K562 (cell line): ENCODE results near the gene BSPRY. TPM values are rescaled to one million over a fixed set of nuclear protein-coding genes. Genes with fewer than 3 reads are reported as not detected.

ENCODE experiments used
- ATAC-seq: fragments of 200-7000 bp; cut with Tn5 transposase; 3 replicates; pipeline ENCODE4 v1.9.1; 2020; ENCODE audit warnings: moderate library complexity
- BruUV-seq: library from RNA; stranded (reverse); fragments of 400-500 nt; replicated peaks from 2 replicates; lab custom pipeline; 2021; lab: Mats Ljungman, UMichigan
- CTCF ChIA-PET: fragments of 300-600 bp; formaldehyde crosslinking; extraction: SDS; loops from one replicate; lab custom pipeline; 2021; ENCODE audit warnings: low intra/inter-chr PET ratio; lab: Yijun Ruan, JAX
- POLR2A ChIA-PET: fragments of 300-600, 350-650 bp; sonication (Branson Sonifier 250); formaldehyde crosslinking; extraction: SDS; loops from one replicate; lab custom pipeline; 2021; ENCODE audit warnings: antibody characterized with exemption, inconsistent platforms; lab: Yijun Ruan, JAX
- DNase-seq, 4 experiments: peaks; one replicate each; pipeline versions ENCODE4 v3.0.0 to v3.0.0-alpha.2; 2011 to 2018; ENCODE audit warnings: low spot score in 3 of 4, mixed read lengths in 3 of 4; ENCODE audit errors: extremely low read depth in 1 of 4
- FAIRE-seq: peaks from 2 replicates; lab custom pipeline; 2011; peaks lifted over from hg19 to GRCh38; lab: Jason Lieb, UNC
- H2AFZ ChIP-seq: 2 replicates; pipeline ENCODE4 v1.6.0; 2011; ENCODE audit warnings: low read depth, low read length, control low read depth, inconsistent platforms
- H3K27ac ChIP-seq: fragments of 200-600 bp; 3 replicates; pipeline ENCODE4 v1.8.0; 2011; ENCODE audit warnings: low read depth, mild to moderate bottlenecking, control low read depth, inconsistent platforms, low read length, moderate library complexity, mixed read lengths; ENCODE audit errors: extremely low read depth
- H3K27me3 ChIP-seq, 2 experiments: fragments of 300-600 bp in 1 of 2; 2 replicates in 1 of 2; 3 replicates in 1 of 2; pipeline versions ENCODE4 v1.6.0 to v1.8.0; 2011; ENCODE audit warnings: inconsistent platforms in 2 of 2, low read length in 2 of 2, mild to moderate bottlenecking in 1 of 2, mixed read lengths in 1 of 2, moderate library complexity in 1 of 2; ENCODE audit not compliant: control insufficient read depth in 2 of 2, insufficient read depth in 2 of 2
- H3K36me3 ChIP-seq: fragments of 300-600 bp; 3 replicates; pipeline ENCODE4 v1.8.0; 2011; ENCODE audit warnings: mild to moderate bottlenecking, low read length, inconsistent platforms; ENCODE audit not compliant: control insufficient read depth, insufficient read depth
- H3K4me1 ChIP-seq, 2 experiments: fragments of 200-600 bp in 1 of 2; replicated peaks in 1 of 2; 2 replicates in 1 of 2; 3 replicates in 1 of 2; pipeline versions ENCODE4 v1.5.1 to v1.8.0; 2011; ENCODE audit warnings: inconsistent platforms in 2 of 2, low read length in 2 of 2, mild to moderate bottlenecking in 1 of 2, mixed read lengths in 1 of 2, moderate library complexity in 1 of 2; ENCODE audit not compliant: control insufficient read depth in 2 of 2, insufficient read depth in 2 of 2
- H3K4me2 ChIP-seq: 2 replicates; pipeline ENCODE4 v1.6.1; 2011; ENCODE audit warnings: low read length, control low read depth, inconsistent platforms, mixed read lengths; ENCODE audit not compliant: insufficient read depth
- H3K4me3 ChIP-seq: fragments of 200-600 bp; sonication (generic), shearing (Covaris generic); 2 replicates; pipeline ENCODE4 v1.5.1; 2016; ENCODE audit warnings: control low read depth, inconsistent platforms
- H3K79me2 ChIP-seq: fragments of 200-600 bp; 3 replicates; pipeline ENCODE4 v1.8.0; 2011; ENCODE audit warnings: low read length, inconsistent platforms; ENCODE audit not compliant: control insufficient read depth, insufficient read depth
- H3K9ac ChIP-seq, 2 experiments: 2 replicates each; pipeline versions ENCODE4 v1.6.0 to v1.6.1; 2011; ENCODE audit warnings: low read depth in 2 of 2, low read length in 2 of 2, control low read depth in 1 of 2, inconsistent platforms in 1 of 2, mild to moderate bottlenecking in 1 of 2, mixed read lengths in 1 of 2; ENCODE audit not compliant: insufficient read depth in 1 of 2
- H3K9me1 ChIP-seq: one replicate; pipeline ENCODE4 v1.6.0; 2011; ENCODE audit warnings: inconsistent platforms, mild to moderate bottlenecking, low read length, moderate library complexity; ENCODE audit not compliant: control insufficient read depth, insufficient read depth
- H3K9me3 ChIP-seq: replicated peaks from 2 replicates; pipeline ENCODE4 v1.5.1; 2011; ENCODE audit warnings: low read depth, low read length, inconsistent platforms; ENCODE audit not compliant: control insufficient read depth, insufficient read depth
- H4K20me1 ChIP-seq: replicated peaks from 2 replicates; pipeline ENCODE4 v1.6.1; 2011; ENCODE audit warnings: low read length, inconsistent platforms, mixed read lengths; ENCODE audit not compliant: control insufficient read depth, insufficient read depth
- ASH1L ChIP-seq: fragments of 450-650 bp; IDR thresholded peaks from 2 replicates; pipeline ENCODE4 v1.6.1; 2018; ENCODE audit warnings: borderline replicate concordance, mild to moderate bottlenecking, low read depth; ENCODE audit not compliant: partially characterized antibody
- BDP1 ChIP-seq: IDR thresholded peaks from 3 replicates; pipeline ENCODE4 v1.6.1; 2011; ENCODE audit not compliant: insufficient read length, insufficient read depth
- BHLHE40 ChIP-seq: IDR thresholded peaks from 2 replicates; pipeline ENCODE4 v1.6.1; 2011; ENCODE audit warnings: low read length, improper control_type of control experiment
- DPF2 ChIP-seq: fragments of 450-650 bp; IDR thresholded peaks from 2 replicates; pipeline ENCODE4 v1.6.1; 2016
- ETV1 ChIP-seq: fragments of 450-650 bp; conservative IDR thresholded peaks from 2 replicates; pipeline ENCODE4 v1.6.1; 2016; ENCODE audit warnings: missing genetic modification characterization, control low read depth, low read depth, missing compliant biosample characterization
- FOXK1 ChIP-seq: sonication (generic); formaldehyde crosslinking; IDR thresholded peaks from 2 replicates; pipeline ENCODE4 v1.8.0; 2022; ENCODE audit warnings: missing genetic modification reagents, mild to moderate bottlenecking, borderline replicate concordance
- JUND ChIP-seq, 2 experiments: IDR thresholded peaks; 2 replicates in 1 of 2; 3 replicates in 1 of 2; pipeline ENCODE4 v1.6.1; 2011; ENCODE audit warnings: borderline replicate concordance in 2 of 2, low read depth in 2 of 2, low read length in 2 of 2, improper control_type of control experiment in 1 of 2, missing biosample characterization in 1 of 2, missing genetic modification characterization in 1 of 2, missing genetic modification reagents in 1 of 2
- KAT8 ChIP-seq: fragments of 450-650 bp; IDR thresholded peaks from 2 replicates; pipeline ENCODE4 v1.6.1; 2016; ENCODE audit warnings: low read depth, mild to moderate bottlenecking
- MAFF ChIP-seq: IDR thresholded peaks from 2 replicates; pipeline ENCODE4 v1.6.1; 2012; ENCODE audit warnings: low read length, improper control_type of control experiment
- NR2C1 ChIP-seq, 2 experiments: fragments of 450-650 bp; IDR thresholded peaks; 2 replicates each; pipeline ENCODE4 v1.6.1; 2017; ENCODE audit warnings: mild to moderate bottlenecking in 2 of 2, antibody characterized with exemption in 1 of 2, inconsistent platforms in 1 of 2, missing compliant biosample characterization in 1 of 2, missing genetic modification characterization in 1 of 2
- NR2C2 ChIP-seq, 2 experiments: fragments of 200-800 bp in 1 of 2; sonication (Bioruptor generic) in 1 of 2; sonication (generic) in 1 of 2; formaldehyde crosslinking in 1 of 2; IDR thresholded peaks; 2 replicates each; pipeline versions ENCODE4 v1.6.1 to v1.8.0; 2016 to 2022; ENCODE audit warnings: mild to moderate bottlenecking in 1 of 2, missing compliant biosample characterization in 1 of 2, missing genetic modification characterization in 1 of 2, missing genetic modification reagents in 1 of 2
- RBM25 ChIP-seq: fragments of 200-400 bp; formaldehyde crosslinking; IDR thresholded peaks from 2 replicates; pipeline ENCODE4 v1.6.1; 2018; ENCODE audit warnings: low read length, low read depth, moderate library complexity; ENCODE audit not compliant: severe bottlenecking
- TEAD1 ChIP-seq, 2 experiments: fragments of 450-650 bp in 1 of 2; sonication (generic) in 1 of 2; formaldehyde crosslinking; IDR thresholded peaks; 2 replicates each; pipeline versions ENCODE4 v1.4.0 to v1.8.0; 2020 to 2022; ENCODE audit warnings: mild to moderate bottlenecking in 2 of 2, missing genetic modification reagents in 1 of 2
- ZEB2 ChIP-seq: fragments of 450-650 bp; IDR thresholded peaks from 2 replicates; pipeline ENCODE4 v1.6.1; 2016
- WGBS: fragments of 100-300 bp; shearing (Covaris generic); methylation state at CpG from one replicate; pipeline ENCODE4 v1.1.6; 2016; ENCODE audit warnings: low coverage, mixed read lengths; ENCODE audit not compliant: insufficient coverage; ENCODE audit errors: missing lambda C conversion rate; 5-methylcytosine and 5-hydroxymethylcytosine counted together
- in situ Hi-C: fragments of 300-500 bp; cut with MboI; formaldehyde crosslinking; loops from 4 replicates; pipeline ENCODE4 v1.15.0; 2018; ENCODE audit warnings: inconsistent platforms, mixed read lengths
- intact Hi-C: fragments of 100-400 bp; cut with micrococcal nuclease; formaldehyde crosslinking; loops from 2 replicates; pipeline ENCODE4 v1.14.2; 2022
- polyA plus RNA-seq, 8 experiments: library from polyadenylated mRNA; depleted of rRNA in 4 of 8; stranded (reverse) in 5 of 8; unstranded in 3 of 8; fragments of >200 nt; fragmentation: Nextera tagmentation in 2 of 8; fragmentation: Illumina TruSeq in 1 of 8; extraction: Ambion mirVana in 2 of 8; extraction: Trizol in 1 of 8; gene quantifications; 2 replicates each; pipeline versions ENCODE4 v1.2.1 to v1.2.3, GENCODE V29; 2011 to 2014; ENCODE audit warnings: inconsistent platforms in 1 of 8, missing spikeins in 1 of 8
- total RNA-seq, 7 experiments: library from RNA; depleted of rRNA in 6 of 7; stranded (reverse); fragments of >200 nt in 6 of 7; fragmentation: Illumina TruSeq in 2 of 7; extraction: Trizol in 2 of 7; gene quantifications; 2 replicates each; pipeline versions ENCODE4 v1.2.1 to v1.2.3, GENCODE V29; 2011 to 2021; ENCODE audit warnings: low replicate concordance in 1 of 7
- TF ChIP-seq, protein P1 (sequence below), 2 experiments: fragments of 450-650 bp; IDR thresholded peaks; 2 replicates each; pipeline ENCODE4 v1.6.1; 2016

Gene BSPRY
- total and polyA plus RNA-seq, 9 of the 15 experiments (the other 6 are each of a cell fraction or from before 2014, with no cell fraction given), result 0.07 to 0.67 (median 0.18) TPM

- TF ChIP-seq, protein P1, sequence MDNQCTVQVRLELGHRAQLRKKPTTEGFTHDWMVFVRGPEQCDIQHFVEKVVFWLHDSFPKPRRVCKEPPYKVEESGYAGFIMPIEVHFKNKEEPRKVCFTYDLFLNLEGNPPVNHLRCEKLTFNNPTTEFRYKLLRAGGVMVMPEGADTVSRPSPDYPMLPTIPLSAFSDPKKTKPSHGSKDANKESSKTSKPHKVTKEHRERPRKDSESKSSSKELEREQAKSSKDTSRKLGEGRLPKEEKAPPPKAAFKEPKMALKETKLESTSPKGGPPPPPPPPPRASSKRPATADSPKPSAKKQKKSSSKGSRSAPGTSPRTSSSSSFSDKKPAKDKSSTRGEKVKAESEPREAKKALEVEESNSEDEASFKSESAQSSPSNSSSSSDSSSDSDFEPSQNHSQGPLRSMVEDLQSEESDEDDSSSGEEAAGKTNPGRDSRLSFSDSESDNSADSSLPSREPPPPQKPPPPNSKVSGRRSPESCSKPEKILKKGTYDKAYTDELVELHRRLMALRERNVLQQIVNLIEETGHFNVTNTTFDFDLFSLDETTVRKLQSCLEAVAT (IDR thresholded peaks at IDR 0.05), result peak in 1 of 2 experiments; percentile 52; a peak in 1 of 4 replicates
- no peak for TF ChIP-seq ZEB2
- no peak for TF ChIP-seq FOXK1 (CRISPR knock-in tag)
- TF ChIP-seq ASH1L, result no peak
- TF ChIP-seq, all 486 proteins: peak for 3
These were observed 11.0 kb downstream of the BSPRY start (continued) for GRCh38 chr9:113360242-113360842.

DNA sequence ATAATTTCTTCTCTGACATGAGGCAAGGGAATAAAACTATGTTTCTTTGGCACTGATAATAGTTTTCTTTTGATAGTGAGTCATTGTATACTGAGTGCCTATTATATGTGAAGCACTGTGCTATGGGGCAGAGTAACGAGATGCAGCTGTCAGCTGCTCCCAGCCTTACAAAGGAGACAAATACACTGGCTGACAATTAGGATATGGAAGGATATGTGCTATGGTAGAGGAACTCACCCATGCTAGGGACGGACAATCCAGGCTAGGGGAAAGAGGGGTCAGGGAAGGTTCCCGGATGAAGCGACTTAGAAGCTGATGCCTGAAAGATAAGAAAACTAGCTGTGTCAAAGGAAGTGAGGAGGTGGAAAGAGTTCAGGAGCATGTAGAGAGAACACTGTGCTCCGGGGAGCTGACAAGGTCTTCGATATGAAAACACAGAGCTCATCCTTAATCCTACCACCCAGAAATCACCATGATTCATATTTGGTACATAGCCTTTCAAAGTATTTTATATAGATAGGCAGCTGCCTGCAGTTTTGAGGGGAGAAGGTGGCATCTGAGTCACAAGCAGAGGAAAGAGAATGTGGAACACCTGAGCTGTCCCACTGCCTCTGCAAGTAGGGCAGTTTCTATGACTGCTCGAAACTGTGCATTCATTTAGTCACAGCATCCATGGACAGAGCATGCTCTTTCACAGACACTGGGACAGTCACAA is 12.1 kb downstream of the BSPRY start:
- ChIA-PET CTCF (no interaction called here), POLR2A (interaction anchor here (0.7 to 2.2 kb wide), 5 partner anchors 9 to 50 kb away, joined by 3 to 22 read pairs (median 3); partner anchors contain the start of genes C9orf43 and POLE3)
- no peaks in the 10 kb centered on the region for H3K9me1 ChIP-seq
- 4% methylated on average over 7 of the region's 7 CpGs for WGBS
- H3K9ac ChIP-seq, result peak overlapping the region in 1 of 2 experiments; percentile 62; a peak in 1 of 4 replicates
- BruUV-seq, result no TSS peak
- H3K4me3 ChIP-seq, result no peak overlapping the region
- H3K27ac ChIP-seq, result no peak overlapping the region
- TF ChIP-seq BDP1 (no peak), DPF2 (0 out of 2 replicates have a peak, but pooled peaks have one; percentile 10), ETV1 (tag) (peak; percentile 42; the same call in 1 of the 2 replicates), KAT8 (no peak), RBM25 (no peak), TEAD1 (CRISPR knock-in tag; IDR thresholded peaks at IDR 0.05) (no peak), NR2C1 (IDR thresholded peaks at IDR 0.05) (peak; percentile 37; the same call in 1 of the 2 replicates), NR2C1 (tag; IDR thresholded peaks at IDR 0.05) (peak; percentile 40; the same call in 1 of the 2 replicates), JUND (IDR thresholded peaks at IDR 0.05; ENCODE audit: borderline replicate concordance, low read depth, low read length) (0 out of 2 replicates have a peak, but pooled peaks have one; percentile 2), JUND (tag; IDR thresholded peaks at IDR 0.05; ENCODE audit: borderline replicate concordance, low read depth, low read length) (0 out of 3 replicates have a peak, but pooled peaks have one; percentile 21), MAFF (no peak), NR2C2 (CRISPR knock-in tag; IDR thresholded peaks at IDR 0.05) (no peak), NR2C2 (tag; IDR thresholded peaks at IDR 0.05) (peak; percentile 57), BHLHE40 (no peak)
- peak overlapping the region; percentile 66; the same call in 1 of the 2 replicates for H2AFZ ChIP-seq
- no peaks in the 10 kb centered on the region for H3K9me3 ChIP-seq
- H3K4me1 ChIP-seq, result peaks cover 20 to 21% of the 10 kb centered on the region in 2 experiments
- in situ Hi-C loops (no loop called here), intact Hi-C loops (no loop called here)
- ATAC-seq (peak; percentile 56), DNase-seq (peak in 1 of 4 experiments; percentile 58), FAIRE-seq (no peak)
- H3K4me2 ChIP-seq, result peak overlapping the region; percentile 48
- no peaks in the 10 kb centered on the region for H3K79me2 ChIP-seq
- no peaks in the 10 kb centered on the region for H3K36me3 ChIP-seq
- H3K27me3 ChIP-seq, result 0 out of 5 replicates have a peak, but pooled peaks cover 0 to 4% of the 10 kb centered on the region in 2 experiments
- 0 out of 2 replicates have a peak, but pooled peaks cover 3% of the 10 kb centered on the region for H4K20me1 ChIP-seq
